ENCODE results near the gene FILIP1L.

Gene FILIP1L

GRCh38 chr3:100039075-100039474 is 75.2 kb downstream of the FILIP1L start:
- no peak for DNase-seq

- no peak for DNase-seq
Observed at GRCh38 chr3:100033903-100034471, 80.3 kb downstream of the FILIP1L start.

- DNase-seq: no peak
Observed at GRCh38 chr3:100033184-100033583, 81.1 kb downstream of the FILIP1L start.

- no peak for DNase-seq
Observed at GRCh38 chr3:100032243-100032642, 82.1 kb downstream of the FILIP1L start.

GRCh38 chr3:100030914-100031425 is 83.3 kb downstream of the FILIP1L start:
- DNase-seq: no peak

GRCh38 chr3:100030346-100030745 is 84.0 kb downstream of the FILIP1L start:
- no peak for DNase-seq

- no peak for DNase-seq
Observed at GRCh38 chr3:100029689-100030088, 84.6 kb downstream of the FILIP1L start.

GRCh38 chr3:100029052-100029451 is 85.2 kb downstream of the FILIP1L start:
- no peak for DNase-seq

GRCh38 chr3:100027321-100027720 is 87.0 kb downstream of the FILIP1L start:
- DNase-seq: no peak

- no peak for DNase-seq
Observed at GRCh38 chr3:100024520-100025303, 89.6 kb downstream of the FILIP1L start.

- no peak for DNase-seq
Observed at GRCh38 chr3:100023595-100023994, 90.7 kb downstream of the FILIP1L start.

GRCh38 chr3:100023150-100023549 is 91.2 kb downstream of the FILIP1L start:
- DNase-seq: no peak

- no peak for DNase-seq
Observed at GRCh38 chr3:100022506-100022905, 91.8 kb downstream of the FILIP1L start.

GRCh38 chr3:100020876-100021644 is 93.2 kb downstream of the FILIP1L start:
- DNase-seq: no peak

GRCh38 chr3:100019719-100020118 is 94.6 kb downstream of the FILIP1L start:
- no peak for DNase-seq

- no peak for DNase-seq
Observed at GRCh38 chr3:100018806-100019205, 95.5 kb downstream of the FILIP1L start.

GRCh38 chr3:100010087-100010417 is 104.2 kb downstream of the FILIP1L start:
- DNase-seq: no peak

GRCh38 chr3:100009276-100010086 is 104.8 kb downstream of the FILIP1L start:
- DNase-seq: no peak

GRCh38 chr3:100008081-100008698 is 106.1 kb downstream of the FILIP1L start:
- DNase-seq: no peak

- DNase-seq: no peak
Observed at GRCh38 chr3:100007313-100007712, 107.0 kb downstream of the FILIP1L start.

- DNase-seq: no peak
Observed at GRCh38 chr3:100006570-100007271, 107.6 kb downstream of the FILIP1L start.

Data from activated T-cell treated with anti-CD3 and anti-CD28 coated beads, Interleukin-2, amount 50 U/mL, for 48 hours (primary cell).